ENCODE results near the gene TEP1. TPM values are rescaled to one million over a fixed set of nuclear protein-coding genes. Genes with fewer than 3 reads are reported as not detected.

Gene TEP1
- total RNA-seq, 1 donor from 2014 or later: 28.5 TPM

GRCh38 chr14:20419419-20419818, 6.1 kb upstream of the TEP1 start:
- H3K27me3 Mint-ChIP-seq: no peaks in the 10 kb centered on the region
- no peak for TF ChIP-seq CTCF (IDR thresholded peaks at IDR 0.05; ENCODE audit: unreplicated experiment)
- peak overlapping the region; percentile 87 for H3K27ac Mint-ChIP-seq
- peak overlapping the region; percentile 40 for H3K4me3 Mint-ChIP-seq (ENCODE audit: low read depth)
- peaks cover 26% of the 10 kb centered on the region for H3K4me1 Mint-ChIP-seq (ENCODE audit: low read depth)
- H3K36me3 Mint-ChIP-seq (ENCODE audit: insufficient read depth): no peaks in the 10 kb centered on the region
- no peak for DNase-seq (ENCODE audit: low spot score, unreplicated experiment)
- H3K9me3 Mint-ChIP-seq (ENCODE audit: low read depth): no peaks in the 10 kb centered on the region

- peaks cover 30% of the 10 kb centered on the region for H3K4me1 Mint-ChIP-seq (ENCODE audit: low read depth)
- H3K27me3 Mint-ChIP-seq: no peaks in the 10 kb centered on the region
- DNase-seq (ENCODE audit: low spot score, unreplicated experiment): no peak
- TF ChIP-seq CTCF (IDR thresholded peaks at IDR 0.05; ENCODE audit: unreplicated experiment): no peak
- H3K4me3 Mint-ChIP-seq (ENCODE audit: low read depth): peak overlapping the region; percentile 2
- peak overlapping the region; percentile 87 for H3K27ac Mint-ChIP-seq
- no peaks in the 10 kb centered on the region for H3K9me3 Mint-ChIP-seq (ENCODE audit: low read depth)
- no peaks in the 10 kb centered on the region for H3K36me3 Mint-ChIP-seq (ENCODE audit: insufficient read depth)
These were observed 5.2 kb upstream of the TEP1 start for GRCh38 chr14:20418501-20418909.

GRCh38 chr14:20417250-20418186, 4.2 kb upstream of the TEP1 start:
- peak overlapping the region; percentile 29 for H3K27ac Mint-ChIP-seq
- no peaks in the 10 kb centered on the region for H3K27me3 Mint-ChIP-seq
- no peak for TF ChIP-seq CTCF (IDR thresholded peaks at IDR 0.05; ENCODE audit: unreplicated experiment)
- no peaks in the 10 kb centered on the region for H3K36me3 Mint-ChIP-seq (ENCODE audit: insufficient read depth)
- peaks cover 35% of the 10 kb centered on the region for H3K4me1 Mint-ChIP-seq (ENCODE audit: low read depth)
- DNase-seq (ENCODE audit: low spot score, unreplicated experiment): no peak
- H3K9me3 Mint-ChIP-seq (ENCODE audit: low read depth): no peaks in the 10 kb centered on the region
- no peak overlapping the region for H3K4me3 Mint-ChIP-seq (ENCODE audit: low read depth)

GRCh38 chr14:20416223-20416622, 2.9 kb upstream of the TEP1 start:
- Mint-ChIP-seq H3K4me3 (ENCODE audit: low read depth) (no peak overlapping the region), H3K27ac (no peak overlapping the region), H3K4me1 (ENCODE audit: low read depth) (peaks cover 41% of the 10 kb centered on the region), H3K9me3 (ENCODE audit: low read depth) (no peaks in the 10 kb centered on the region), H3K27me3 (no peaks in the 10 kb centered on the region), H3K36me3 (ENCODE audit: insufficient read depth) (no peaks in the 10 kb centered on the region)
- no peak for DNase-seq (ENCODE audit: low spot score, unreplicated experiment)
- TF ChIP-seq CTCF (IDR thresholded peaks at IDR 0.05; ENCODE audit: unreplicated experiment): no peak

GRCh38 chr14:20415782-20416206, 2.5 kb upstream of the TEP1 start:
- H3K27me3 Mint-ChIP-seq: no peaks in the 10 kb centered on the region
- H3K4me1 Mint-ChIP-seq (ENCODE audit: low read depth): peaks cover 41% of the 10 kb centered on the region
- H3K27ac Mint-ChIP-seq: no peak overlapping the region
- no peaks in the 10 kb centered on the region for H3K9me3 Mint-ChIP-seq (ENCODE audit: low read depth)
- peak; percentile 70 for TF ChIP-seq CTCF (IDR thresholded peaks at IDR 0.05; ENCODE audit: unreplicated experiment)
- H3K36me3 Mint-ChIP-seq (ENCODE audit: insufficient read depth): no peaks in the 10 kb centered on the region
- H3K4me3 Mint-ChIP-seq (ENCODE audit: low read depth): no peak overlapping the region
- no peak for DNase-seq (ENCODE audit: low spot score, unreplicated experiment)
